HG03108 (cell line): Measurements from ENCODE around the gene KLHL21.
"Not testable (repeated sequence)": the region's sequence is repeated elsewhere in the genome, so short reads cannot be mapped to it uniquely, and the experiment has no call there.

Source experiments
- ATAC-seq: cut with Tn5 transposase; IDR thresholded peaks from one replicate; pipeline ENCODE4 v1.9.1; 2021; ENCODE audit warnings: moderate library complexity; ENCODE audit not compliant: unreplicated experiment

KLHL21 gene

GRCh38 chr1:6585081-6585722 is 17.5 kb downstream of the KLHL21 start:
- ATAC-seq: no peak

GRCh38 chr1:6584126-6585080 is 18.3 kb downstream of the KLHL21 start:
- ATAC-seq: no peak

DNA sequence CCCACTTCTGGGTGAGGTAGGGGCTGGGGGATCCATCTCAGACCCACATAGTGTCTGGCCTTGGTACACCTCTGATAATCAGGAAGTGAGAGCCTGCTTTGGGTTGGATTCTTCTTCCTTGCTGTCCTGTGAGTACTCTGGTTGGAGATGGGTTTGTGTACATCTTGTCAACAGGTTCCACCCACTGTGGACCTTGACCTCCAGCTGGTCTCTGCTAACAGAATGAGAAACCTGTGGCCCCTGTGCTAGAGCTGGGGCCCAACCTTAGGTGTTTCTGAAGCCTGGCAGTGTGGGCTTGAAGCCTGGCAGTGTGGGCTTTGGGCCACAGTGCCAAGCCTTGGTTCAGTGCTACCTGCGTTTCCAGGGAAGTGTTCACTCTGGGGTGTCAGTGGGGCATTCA is 20.3 kb downstream of the KLHL21 start:
- no peak for ATAC-seq

GRCh38 chr1:6581561-6582305 is 20.9 kb downstream of the KLHL21 start:
- ATAC-seq: no peak

DNA sequence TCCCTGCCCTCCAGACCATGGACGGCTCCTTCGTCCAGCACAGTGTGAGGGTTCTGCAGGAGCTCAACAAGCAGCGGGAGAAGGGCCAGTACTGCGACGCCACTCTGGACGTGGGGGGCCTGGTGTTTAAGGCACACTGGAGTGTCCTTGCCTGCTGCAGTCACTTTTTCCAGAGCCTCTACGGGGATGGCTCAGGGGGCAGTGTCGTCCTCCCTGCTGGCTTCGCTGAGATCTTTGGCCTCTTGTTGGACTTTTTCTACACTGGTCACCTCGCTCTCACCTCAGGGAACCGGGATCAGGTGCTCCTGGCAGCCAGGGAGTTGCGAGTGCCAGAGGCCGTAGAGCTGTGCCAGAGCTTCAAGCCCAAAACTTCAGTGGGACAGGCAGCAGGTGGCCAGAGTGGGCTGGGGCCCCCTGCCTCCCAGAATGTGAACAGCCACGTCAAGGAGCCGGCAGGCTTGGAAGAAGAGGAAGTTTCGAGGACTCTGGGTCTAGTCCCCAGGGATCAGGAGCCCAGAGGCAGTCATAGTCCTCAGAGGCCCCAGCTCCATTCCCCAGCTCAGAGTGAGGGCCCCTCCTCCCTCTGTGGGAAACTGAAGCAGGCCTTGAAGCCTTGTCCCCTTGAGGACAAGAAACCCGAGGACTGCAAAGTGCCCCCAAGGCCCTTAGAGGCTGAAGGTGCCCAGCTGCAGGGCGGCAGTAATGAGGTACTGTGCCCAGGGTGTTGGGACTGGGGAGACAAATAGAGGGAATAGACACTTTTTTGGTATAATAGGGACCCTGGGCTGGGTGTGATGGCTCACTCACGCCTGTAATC is 21.9 kb downstream of the KLHL21 start:
- ATAC-seq: no peak

GRCh38 chr1:6580119-6580592 is 22.5 kb downstream of the KLHL21 start:
- no peak for ATAC-seq

- peak; percentile 94 for ATAC-seq
Measured at GRCh38 chr1:6579374-6580118, 23.1 kb downstream of the KLHL21 start, which contains the start of gene ZBTB48. Gene ZBTB48, plus strand, starts transcription at chr1:6579994. Its CDS starts 616 bp downstream, at chr1:6580610.

- ATAC-seq: no peak
Measured at GRCh38 chr1:6578624-6579373, 23.9 kb downstream of the KLHL21 start.

DNA sequence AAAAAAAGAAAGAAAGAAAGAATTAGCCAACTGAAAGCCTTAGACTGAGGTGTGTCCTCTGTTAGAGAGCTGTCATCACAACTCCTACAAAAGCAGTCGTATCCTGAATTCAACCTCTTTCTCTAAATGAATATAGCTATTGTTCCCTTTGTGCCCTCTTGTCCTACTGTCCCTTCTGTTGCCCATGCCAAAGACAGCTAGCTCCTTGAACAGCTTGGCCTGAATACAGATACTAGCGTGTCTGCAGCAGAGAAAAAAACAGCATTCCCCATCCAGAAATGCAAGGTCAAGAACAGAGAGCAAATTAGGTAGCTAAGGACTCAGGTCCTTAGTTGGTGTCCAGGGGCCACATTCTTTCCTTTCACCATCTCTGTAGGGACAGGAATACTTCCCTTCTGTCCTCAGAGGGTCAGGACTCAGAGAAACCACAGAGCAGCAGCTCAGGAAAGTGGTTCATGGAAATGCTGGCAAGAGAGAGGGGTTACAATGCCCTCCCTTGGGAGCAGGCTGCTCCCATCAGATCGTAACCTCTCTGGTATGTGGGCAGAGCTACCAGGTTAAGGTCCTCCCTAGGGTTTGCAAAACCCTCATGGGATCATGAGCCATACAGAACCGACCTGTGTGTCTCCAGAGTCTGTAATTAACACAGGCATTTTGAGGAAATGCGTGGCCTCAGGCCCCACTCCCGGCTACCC is 24.7 kb downstream of the KLHL21 start:
- ATAC-seq: no peak

- no peak for ATAC-seq
Measured at GRCh38 chr1:6574818-6575217, 27.9 kb downstream of the KLHL21 start.

DNA sequence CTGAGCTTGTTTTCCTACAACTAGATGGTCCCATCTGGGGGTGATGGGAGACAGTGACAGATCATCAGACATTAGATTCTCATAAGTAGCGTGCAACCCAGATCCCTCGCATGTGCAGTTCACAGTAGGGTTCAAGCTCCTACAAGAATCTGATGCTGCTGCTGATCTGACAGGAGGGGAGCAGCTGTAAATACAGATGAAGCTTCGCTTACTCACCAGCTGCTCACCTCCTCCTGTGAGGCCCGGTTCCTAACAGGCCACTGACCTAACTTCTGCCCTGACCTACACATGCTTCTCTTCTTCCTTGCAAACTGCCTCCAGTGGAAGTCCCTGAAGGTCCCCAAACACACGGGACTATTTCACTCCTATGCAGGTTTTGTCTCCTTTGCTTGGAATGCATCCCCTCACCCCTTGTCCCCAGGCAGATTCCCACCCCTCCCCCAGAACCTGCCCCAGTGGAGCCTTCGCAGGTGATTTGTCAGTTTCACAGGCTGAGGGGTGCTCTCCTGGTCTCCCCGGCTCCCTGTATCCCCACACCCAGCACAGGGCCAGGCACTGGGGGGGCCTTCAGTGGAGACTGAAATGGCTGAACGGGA is 28.5 kb downstream of the KLHL21 start:
- ATAC-seq: no peak

- no peak for ATAC-seq
Measured at GRCh38 chr1:6572653-6573383, 29.9 kb downstream of the KLHL21 start.

DNA sequence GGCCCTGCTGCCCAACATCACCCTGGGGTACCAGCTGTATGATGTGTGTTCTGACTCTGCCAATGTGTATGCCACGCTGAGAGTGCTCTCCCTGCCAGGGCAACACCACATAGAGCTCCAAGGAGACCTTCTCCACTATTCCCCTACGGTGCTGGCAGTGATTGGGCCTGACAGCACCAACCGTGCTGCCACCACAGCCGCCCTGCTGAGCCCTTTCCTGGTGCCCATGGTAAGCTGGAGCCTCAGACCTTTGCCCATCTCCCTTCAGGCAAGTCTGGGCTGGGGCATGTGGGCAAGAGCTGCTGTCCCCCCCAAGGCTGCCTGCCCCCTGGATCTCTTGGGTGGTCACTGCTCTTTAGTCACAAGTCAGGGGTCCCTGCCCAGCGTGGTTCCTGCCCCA is 31.7 kb downstream of the KLHL21 start:
- no peak for ATAC-seq

GRCh38 chr1:6570100-6570499 is 32.6 kb downstream of the KLHL21 start:
- ATAC-seq: no peak

GRCh38 chr1:6569033-6569432 is 33.6 kb downstream of the KLHL21 start:
- ATAC-seq: no peak

- no peak for ATAC-seq
Measured at GRCh38 chr1:6560267-6560666, 42.4 kb downstream of the KLHL21 start.

GRCh38 chr1:6559161-6559560 is 43.5 kb downstream of the KLHL21 start:
- not testable (repeated sequence) for ATAC-seq
